MCF 10A (cell line): Measurements from ENCODE around the gene GLRA2. TPM values are rescaled to one million over a fixed set of nuclear protein-coding genes. Genes with fewer than 3 reads are reported as not detected.
"Not testable (repeated sequence)": the region's sequence is repeated elsewhere in the genome, so short reads cannot be mapped to it uniquely, and the experiment has no call there.

Experiments used
- BruUV-seq: library from RNA; stranded (reverse); fragments of 400-500 nt; replicated peaks from 2 replicates; lab custom pipeline; 2021; lab: Mats Ljungman, UMichigan
- CTCF ChIA-PET: fragments of 300-600 bp; sonication (Branson Sonifier 250); formaldehyde crosslinking; extraction: SDS; loops from one replicate; lab custom pipeline; 2021; ENCODE audit warnings: antibody characterized with exemption, inconsistent platforms; lab: Yijun Ruan, JAX
- POLR2A ChIA-PET: fragments of 300-600, 350-650 bp; sonication (Branson Sonifier 250); formaldehyde crosslinking; extraction: SDS; loops from one replicate; lab custom pipeline; 2020; ENCODE audit warnings: antibody characterized with exemption, inconsistent platforms; lab: Yijun Ruan, JAX
- DNase-seq: peaks from one replicate; pipeline ENCODE4 v3.0.0-alpha.2; 2018; ENCODE audit not compliant: unreplicated experiment
- H3K27ac Mint-ChIP-seq: one replicate; pipeline ENCODE4 v1.8.0; 2022; ENCODE audit warnings: mild to moderate bottlenecking, low read depth, mixed read lengths; ENCODE audit not compliant: unreplicated experiment
- H3K27me3 Mint-ChIP-seq: one replicate; pipeline ENCODE4 v1.8.0; 2022; ENCODE audit warnings: mixed read lengths; ENCODE audit not compliant: insufficient read depth, unreplicated experiment
- H3K36me3 Mint-ChIP-seq: one replicate; pipeline ENCODE4 v1.8.0; 2022; ENCODE audit warnings: mild to moderate bottlenecking, moderate library complexity, mixed read lengths; ENCODE audit not compliant: insufficient read depth, unreplicated experiment
- H3K4me1 Mint-ChIP-seq: one replicate; pipeline ENCODE4 v1.8.0; 2022; ENCODE audit warnings: mixed read lengths; ENCODE audit not compliant: insufficient read depth, unreplicated experiment
- H3K4me3 Mint-ChIP-seq: one replicate; pipeline ENCODE4 v1.8.0; 2022; ENCODE audit warnings: mild to moderate bottlenecking, moderate library complexity, mixed read lengths; ENCODE audit not compliant: unreplicated experiment
- H3K9me3 Mint-ChIP-seq: one replicate; pipeline ENCODE4 v1.8.0; 2022; ENCODE audit warnings: mixed read lengths; ENCODE audit not compliant: unreplicated experiment
- intact Hi-C: fragments of 100-400 bp; cut with micrococcal nuclease; formaldehyde crosslinking; loops from 2 replicates; pipeline ENCODE4 v1.14.1; 2022
- total RNA-seq: library from RNA; stranded (reverse); gene quantifications from 2 replicates; pipeline ENCODE4 v1.2.3, GENCODE V29; 2022
- TF ChIP-seq, protein P1 (sequence below): fragments of 200-600 bp; IDR thresholded peaks from one replicate; pipeline ENCODE4 v1.8.0; 2022; ENCODE audit warnings: antibody characterized with exemption, mild to moderate bottlenecking; ENCODE audit not compliant: unreplicated experiment

Gene GLRA2
- total RNA-seq, 1 experiment from 2014 or later = not detected

DNA sequence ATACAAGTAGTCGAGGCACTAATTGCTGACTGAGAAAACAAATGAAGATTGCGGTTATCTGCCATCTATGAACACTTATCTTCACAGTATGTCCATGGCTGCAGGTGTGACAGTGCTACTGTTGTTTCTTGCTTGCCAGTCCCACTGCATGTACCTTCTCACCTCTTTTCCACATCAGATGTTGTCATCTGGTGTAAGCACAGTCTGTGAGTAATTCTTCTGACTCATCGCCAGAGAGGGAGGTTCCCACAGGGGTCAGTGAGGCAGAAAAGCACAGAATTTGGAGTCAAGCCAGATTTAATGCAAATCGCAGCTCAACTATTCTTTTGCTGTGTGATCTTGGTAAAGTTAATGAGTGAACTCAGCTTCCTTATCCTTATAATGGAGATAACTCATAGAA lies 144.4 kb downstream of the GLRA2 start:
- H3K4me3 Mint-ChIP-seq = no peak overlapping the region
- ChIA-PET CTCF (interaction anchor here (1.1 kb wide), 1 partner anchor 186 kb away, joined by 5 read pairs; no protein-coding TSS in a partner anchor), POLR2A (no interaction called here)
- TF ChIP-seq, protein P1, sequence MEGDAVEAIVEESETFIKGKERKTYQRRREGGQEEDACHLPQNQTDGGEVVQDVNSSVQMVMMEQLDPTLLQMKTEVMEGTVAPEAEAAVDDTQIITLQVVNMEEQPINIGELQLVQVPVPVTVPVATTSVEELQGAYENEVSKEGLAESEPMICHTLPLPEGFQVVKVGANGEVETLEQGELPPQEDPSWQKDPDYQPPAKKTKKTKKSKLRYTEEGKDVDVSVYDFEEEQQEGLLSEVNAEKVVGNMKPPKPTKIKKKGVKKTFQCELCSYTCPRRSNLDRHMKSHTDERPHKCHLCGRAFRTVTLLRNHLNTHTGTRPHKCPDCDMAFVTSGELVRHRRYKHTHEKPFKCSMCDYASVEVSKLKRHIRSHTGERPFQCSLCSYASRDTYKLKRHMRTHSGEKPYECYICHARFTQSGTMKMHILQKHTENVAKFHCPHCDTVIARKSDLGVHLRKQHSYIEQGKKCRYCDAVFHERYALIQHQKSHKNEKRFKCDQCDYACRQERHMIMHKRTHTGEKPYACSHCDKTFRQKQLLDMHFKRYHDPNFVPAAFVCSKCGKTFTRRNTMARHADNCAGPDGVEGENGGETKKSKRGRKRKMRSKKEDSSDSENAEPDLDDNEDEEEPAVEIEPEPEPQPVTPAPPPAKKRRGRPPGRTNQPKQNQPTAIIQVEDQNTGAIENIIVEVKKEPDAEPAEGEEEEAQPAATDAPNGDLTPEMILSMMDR = no peak
- H3K9me3 Mint-ChIP-seq = peaks cover 1% of the 10 kb centered on the region
- H3K27ac Mint-ChIP-seq = no peak overlapping the region
- peaks cover 16% of the 10 kb centered on the region for H3K4me1 Mint-ChIP-seq
- DNase-seq = peak; percentile 94
- BruUV-seq = no TSS peak
- peaks cover 44% of the 10 kb centered on the region for H3K27me3 Mint-ChIP-seq
- intact Hi-C loops = no loop called here
- no peaks in the 10 kb centered on the region for H3K36me3 Mint-ChIP-seq

DNA sequence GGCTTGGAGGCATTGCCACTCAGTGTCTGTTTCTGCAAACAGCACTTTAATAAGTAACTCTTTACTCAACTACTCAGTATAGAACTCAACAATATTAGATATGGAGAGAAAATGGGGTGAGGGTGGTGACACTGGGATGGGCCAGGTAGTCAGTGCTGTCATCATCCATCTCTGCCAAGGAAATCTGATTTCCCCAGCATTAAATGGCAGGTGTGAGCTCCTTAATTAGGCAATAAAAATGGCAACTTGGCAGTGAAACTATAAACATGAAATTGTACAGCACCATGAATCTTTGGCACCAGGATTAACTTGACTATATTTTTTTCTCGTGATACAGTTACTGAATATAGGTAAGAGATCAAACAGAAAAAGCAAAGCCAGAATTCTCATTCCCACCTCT lies 146.2 kb downstream of the GLRA2 start:
- no TSS peak for BruUV-seq
- H3K4me1 Mint-ChIP-seq = peaks cover 16% of the 10 kb centered on the region
- DNase-seq = no peak
- intact Hi-C loops = no loop called here
- ChIA-PET CTCF (interaction anchor here (0.6 kb wide), 1 partner anchor 66 kb away, joined by 6 read pairs; no protein-coding TSS in a partner anchor), POLR2A (interaction anchor here (0.6 kb wide), 1 partner anchor 29 kb away, joined by 4 read pairs; no protein-coding TSS in a partner anchor)
- no peak overlapping the region for H3K4me3 Mint-ChIP-seq
- H3K27ac Mint-ChIP-seq = no peak overlapping the region
- H3K9me3 Mint-ChIP-seq = peaks cover 12% of the 10 kb centered on the region
- H3K36me3 Mint-ChIP-seq = no peaks in the 10 kb centered on the region
- peaks cover 50% of the 10 kb centered on the region for H3K27me3 Mint-ChIP-seq
- TF ChIP-seq, protein P1 = no peak

DNA sequence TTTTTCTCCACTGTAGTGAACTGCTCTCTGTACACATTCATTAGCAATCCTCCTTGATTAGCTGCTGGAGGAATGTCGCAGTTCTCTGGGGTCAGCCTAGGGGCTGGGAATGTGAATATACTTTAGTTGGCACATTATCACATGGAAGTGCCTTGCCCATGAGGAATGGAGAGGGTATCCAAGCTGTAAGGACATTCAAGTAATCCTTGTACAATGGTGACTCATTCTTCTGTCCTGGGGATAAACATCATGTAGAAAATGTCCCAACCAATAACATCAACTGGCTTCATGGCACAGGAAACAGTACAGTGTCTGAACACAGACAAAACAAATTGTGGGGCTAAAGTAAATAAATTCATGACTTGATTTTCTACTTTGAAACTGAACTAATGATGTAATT lies 147.1 kb downstream of the GLRA2 start:
- Mint-ChIP-seq H3K36me3 (no peaks in the 10 kb centered on the region), H3K4me3 (no peak overlapping the region), H3K4me1 (peaks cover 16% of the 10 kb centered on the region), H3K27me3 (peaks cover 53% of the 10 kb centered on the region), H3K27ac (no peak overlapping the region), H3K9me3 (peaks cover 12% of the 10 kb centered on the region)
- POLR2A ChIA-PET = no interaction called here
- TF ChIP-seq, protein P1 = no peak
- intact Hi-C loops = no loop called here
- peak; percentile 32 for DNase-seq
- BruUV-seq = no TSS peak
- CTCF ChIA-PET = no interaction called here

DNA sequence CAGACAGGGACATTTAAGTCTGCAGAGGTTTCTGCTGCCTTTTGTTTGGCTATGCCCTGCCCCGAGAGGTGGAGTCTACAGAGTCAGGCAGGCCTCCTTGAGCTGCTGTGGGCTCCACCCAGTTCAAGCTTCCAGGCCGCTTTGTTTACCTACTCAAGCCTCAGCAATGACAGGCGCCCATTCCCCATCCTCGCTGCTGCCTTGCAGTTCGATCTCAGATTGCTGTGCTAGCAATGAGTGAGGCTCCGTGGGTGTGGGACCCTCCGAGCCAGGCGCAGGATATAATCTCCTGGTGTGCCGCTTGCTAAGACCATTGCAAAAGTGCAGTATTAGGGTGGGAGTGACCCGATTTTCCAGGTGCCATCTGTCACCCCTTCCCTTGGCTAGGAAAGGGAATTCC lies 159.0 kb downstream of the GLRA2 start:
- H3K27me3 Mint-ChIP-seq = peaks cover 23% of the 10 kb centered on the region
- DNase-seq, H3K36me3 Mint-ChIP-seq, H3K27ac Mint-ChIP-seq, H3K9me3 Mint-ChIP-seq, intact Hi-C loops, POLR2A ChIA-PET, BruUV-seq, H3K4me1 Mint-ChIP-seq, H3K4me3 Mint-ChIP-seq: not testable (repeated sequence)
- CTCF ChIA-PET = interaction anchor here (0.6 to 0.7 kb wide), 2 partner anchors 23 to 368 kb away, joined by 3 to 4 read pairs; no protein-coding TSS in a partner anchor
